Heart left ventricle (tissue), 13 donors: Measurements from ENCODE around the gene FLNA.

ENCODE experiments used
- POLR2A ChIP-seq, 2 donors: fragments of 450-650 bp; IDR thresholded peaks; one replicate each; pipeline ENCODE4 v1.6.1; 2017; ENCODE audit warnings: antibody characterized with exemption in 2 of 2, mild to moderate bottlenecking in 2 of 2, moderate library complexity in 2 of 2
- TF ChIP-seq, protein P1 (sequence below), 12 donors: fragments of 200-600 bp; sonication (generic) in 4 of 12; IDR thresholded peaks; one replicate each; pipeline versions ENCODE4 v1.5.0 to v1.8.0; 2018 to 2022; ENCODE audit warnings: antibody characterized with exemption in 12 of 12, mild to moderate bottlenecking in 5 of 12
- donor health status: ischemic (EF 13 %, LVEDD 7.1; RV severe dilation, severe dysfunction).
- donor health status: DM: no; HTN: yes; CAD: no.
- donor health status: DM: no; HTN: no; CAD: no.
- donor health status: ischemic (EF 25% LVEDD 6.9; RV normal size, moderate dysfunction).
- donor health status: ischemic (EF 25% LVEDD 5.7; RV mildly dilated, moderate dysfunction).
- donor health status: ischemic (EF 35%, LVEDD 5.7; RV mildly dilated, moderate dysfunction).
- donor health status: nonischemic (EF 11% LVEDD 7.7; RV severe dilation, severe dysfunction).
- donor health status: DM: yes; HTN: yes; CAD: no.
- donor health status: PGD.
- donor health status: ischemic (EF 29% LVEDD 5.4; RV normal size, mild dysfunction).
- donor health status: nonischemic (EF 23%, LVEDD 6.1; RV moderate dilation, normal function).

DNA sequence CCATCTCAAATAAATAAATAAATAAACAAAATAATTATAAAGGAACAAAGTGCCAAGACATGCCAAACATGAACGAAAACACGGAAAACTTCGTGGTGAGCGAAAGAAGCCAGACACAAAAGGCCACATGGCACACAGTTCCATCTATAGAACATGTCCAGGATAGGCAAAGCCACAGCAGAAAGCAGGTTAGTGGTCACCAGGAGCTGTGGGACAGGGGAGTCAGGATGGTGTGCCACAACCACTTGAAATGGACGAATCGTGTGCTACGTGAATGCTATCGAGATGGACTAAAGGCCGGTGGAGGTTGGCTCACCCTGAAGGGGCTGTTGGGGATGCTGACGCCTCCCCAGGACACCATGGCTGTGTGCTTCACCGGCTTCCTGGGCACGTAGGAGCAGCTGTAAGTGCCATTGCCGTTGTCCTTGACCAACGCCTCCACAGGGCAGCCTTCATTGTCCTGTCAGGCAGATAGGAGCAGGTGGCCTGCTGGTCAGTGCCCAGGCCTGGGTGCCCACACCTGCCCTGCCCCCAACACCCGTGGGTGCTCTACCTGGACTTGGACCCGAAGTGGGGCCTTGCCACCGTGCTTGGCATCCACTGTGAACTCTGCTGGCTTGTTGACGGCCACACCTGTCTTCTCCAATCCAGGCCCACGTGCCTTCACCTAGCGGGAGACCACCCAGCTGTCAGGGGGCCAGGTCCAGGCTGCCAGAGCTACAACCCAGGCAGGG lies 10.6 kb downstream of the FLNA start:
- TF ChIP-seq, protein P1, sequence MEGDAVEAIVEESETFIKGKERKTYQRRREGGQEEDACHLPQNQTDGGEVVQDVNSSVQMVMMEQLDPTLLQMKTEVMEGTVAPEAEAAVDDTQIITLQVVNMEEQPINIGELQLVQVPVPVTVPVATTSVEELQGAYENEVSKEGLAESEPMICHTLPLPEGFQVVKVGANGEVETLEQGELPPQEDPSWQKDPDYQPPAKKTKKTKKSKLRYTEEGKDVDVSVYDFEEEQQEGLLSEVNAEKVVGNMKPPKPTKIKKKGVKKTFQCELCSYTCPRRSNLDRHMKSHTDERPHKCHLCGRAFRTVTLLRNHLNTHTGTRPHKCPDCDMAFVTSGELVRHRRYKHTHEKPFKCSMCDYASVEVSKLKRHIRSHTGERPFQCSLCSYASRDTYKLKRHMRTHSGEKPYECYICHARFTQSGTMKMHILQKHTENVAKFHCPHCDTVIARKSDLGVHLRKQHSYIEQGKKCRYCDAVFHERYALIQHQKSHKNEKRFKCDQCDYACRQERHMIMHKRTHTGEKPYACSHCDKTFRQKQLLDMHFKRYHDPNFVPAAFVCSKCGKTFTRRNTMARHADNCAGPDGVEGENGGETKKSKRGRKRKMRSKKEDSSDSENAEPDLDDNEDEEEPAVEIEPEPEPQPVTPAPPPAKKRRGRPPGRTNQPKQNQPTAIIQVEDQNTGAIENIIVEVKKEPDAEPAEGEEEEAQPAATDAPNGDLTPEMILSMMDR (IDR thresholded peaks at IDR 0.05): no peak
- no peak for TF ChIP-seq POLR2A (IDR thresholded peaks at IDR 0.05)
